SKM-1 (cell line): ENCODE results near the gene NDST1.
A peak's percentile ranks its signal among the peaks of the same experiment; 100 is the strongest.

Experiments used
- DNase-seq: peaks from one replicate; lab custom pipeline; 2025; ENCODE audit not compliant: unreplicated experiment; lab: John Stamatoyannopoulos, UW

Gene NDST1

DNA sequence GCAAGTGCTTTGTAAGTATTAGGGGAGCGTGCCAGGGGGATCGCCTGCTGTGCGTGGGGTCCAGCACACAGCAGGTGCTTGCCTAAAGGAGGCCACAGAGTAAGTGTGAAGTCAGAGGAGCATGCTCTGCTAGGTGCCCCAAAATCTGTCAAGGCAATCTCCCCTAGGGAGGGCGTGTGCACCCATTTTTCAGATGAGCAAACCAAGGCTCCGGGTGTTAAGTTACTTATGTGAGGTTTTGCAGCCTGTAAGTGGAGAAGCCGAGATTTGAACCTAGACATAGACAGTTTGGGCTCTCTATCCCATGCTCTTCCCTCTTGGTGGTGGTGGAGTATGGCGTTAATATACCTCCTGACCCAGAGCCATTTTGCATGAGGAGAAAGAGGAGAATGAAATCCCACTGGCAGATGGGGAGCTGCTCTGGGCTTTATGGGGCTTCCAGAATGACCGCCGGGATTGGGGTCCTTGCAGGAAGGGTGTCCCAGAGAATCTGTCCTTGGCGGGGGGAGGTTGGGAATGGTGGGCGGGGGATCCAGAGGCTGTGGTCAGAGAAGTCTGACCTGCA, 14.1 kb downstream of the NDST1 start:
- no peak for DNase-seq

DNA sequence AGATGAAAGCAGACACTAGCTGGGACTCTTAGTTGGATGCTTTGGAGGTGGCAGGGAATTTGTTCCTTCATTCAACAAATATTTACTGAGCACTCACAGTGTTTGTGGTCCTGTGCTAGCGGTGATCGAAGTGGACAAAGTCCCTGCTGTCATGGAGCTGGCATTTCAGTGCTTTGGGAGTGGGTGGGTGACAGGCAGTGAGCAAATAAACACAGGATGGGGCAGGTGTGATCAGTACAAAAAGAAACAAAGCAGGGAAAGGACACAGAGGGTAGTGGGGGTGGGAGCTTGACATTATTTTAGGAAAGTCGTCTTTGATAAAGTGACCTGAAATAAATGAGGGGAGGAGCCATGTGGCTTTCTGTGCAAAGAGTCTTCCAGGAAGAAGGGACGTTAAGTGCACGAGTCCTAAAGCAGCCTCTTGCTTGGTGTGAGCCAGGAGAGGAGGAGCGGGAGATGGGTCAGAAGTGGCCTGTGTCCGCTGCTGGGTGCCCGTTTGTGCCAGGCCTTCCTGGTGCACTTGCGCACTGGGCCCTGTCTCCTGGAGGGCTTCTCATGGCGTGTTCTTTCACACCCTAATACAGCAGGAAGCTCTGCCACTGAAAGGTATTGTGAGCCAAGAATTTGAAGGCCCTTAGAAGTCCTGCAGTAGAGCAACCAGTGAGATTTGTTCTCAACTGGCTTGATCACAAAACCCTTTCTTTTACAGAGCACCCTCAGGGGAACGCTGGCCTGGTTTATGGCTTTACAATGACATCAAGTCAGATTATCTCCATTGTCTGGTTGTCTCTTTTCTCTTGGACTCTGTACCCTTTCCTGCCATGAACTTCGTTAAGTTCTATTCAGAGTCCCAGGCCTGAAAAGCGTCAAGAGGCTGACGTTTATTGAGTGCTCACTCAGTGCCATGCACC, 14.8 kb downstream of the NDST1 start:
- no peak for DNase-seq

GRCh38 chr5:150523472-150524350, 15.8 kb downstream of the NDST1 start:
- peak; percentile 35 for DNase-seq

GRCh38 chr5:150525163-150525562, 17.2 kb downstream of the NDST1 start:
- no peak for DNase-seq

- DNase-seq, result no peak
Measured at GRCh38 chr5:150525781-150526180, 17.9 kb downstream of the NDST1 start.

GRCh38 chr5:150527038-150527437, 19.1 kb downstream of the NDST1 start:
- DNase-seq, result no peak

- DNase-seq, result no peak
Measured at GRCh38 chr5:150527808-150528207, 19.9 kb downstream of the NDST1 start.

- DNase-seq, result no peak
Measured at GRCh38 chr5:150528924-150529546, 21.1 kb downstream of the NDST1 start.

DNA sequence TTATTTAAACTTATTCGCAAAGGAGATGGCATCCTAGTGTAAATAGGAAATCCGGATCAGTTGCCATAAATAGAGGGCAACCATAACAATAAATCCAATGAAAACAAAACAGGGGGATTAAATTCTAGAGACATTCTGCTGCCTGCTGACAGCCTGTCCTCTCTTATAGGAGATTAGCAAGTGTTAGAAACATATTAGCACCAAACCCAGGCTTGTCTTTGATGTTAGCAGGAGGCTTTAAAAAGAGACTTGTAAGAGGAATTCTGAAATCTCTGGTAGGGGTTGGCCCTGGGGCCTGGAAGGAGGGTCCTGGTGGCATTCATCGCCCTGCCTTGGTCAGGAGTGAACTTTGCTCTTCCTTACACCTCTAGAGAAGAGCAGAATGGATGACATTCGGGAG, 21.6 kb downstream of the NDST1 start:
- DNase-seq, result no peak

DNA sequence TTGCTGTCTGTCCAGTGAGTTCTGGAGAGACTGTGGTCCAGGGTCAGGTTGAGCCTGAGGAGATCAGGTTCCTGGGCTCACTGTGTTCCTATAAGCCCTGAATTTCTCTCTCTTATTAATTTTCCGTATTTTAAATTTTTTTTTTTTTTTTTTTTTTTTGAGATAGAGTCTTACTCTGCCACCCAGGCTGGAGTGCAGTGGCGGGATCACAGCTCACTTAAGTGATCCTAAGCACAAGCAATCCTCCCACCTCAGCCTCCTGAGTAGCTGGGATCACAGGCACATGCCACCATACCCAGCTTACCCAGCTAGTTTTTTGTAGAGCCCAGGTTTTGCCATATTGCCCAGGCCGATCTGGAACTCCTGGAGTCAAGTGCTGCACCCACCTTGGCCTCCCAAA, 22.5 kb downstream of the NDST1 start:
- DNase-seq, result no peak

- no peak for DNase-seq
Measured at GRCh38 chr5:150530951-150531588, 23.1 kb downstream of the NDST1 start.

DNA sequence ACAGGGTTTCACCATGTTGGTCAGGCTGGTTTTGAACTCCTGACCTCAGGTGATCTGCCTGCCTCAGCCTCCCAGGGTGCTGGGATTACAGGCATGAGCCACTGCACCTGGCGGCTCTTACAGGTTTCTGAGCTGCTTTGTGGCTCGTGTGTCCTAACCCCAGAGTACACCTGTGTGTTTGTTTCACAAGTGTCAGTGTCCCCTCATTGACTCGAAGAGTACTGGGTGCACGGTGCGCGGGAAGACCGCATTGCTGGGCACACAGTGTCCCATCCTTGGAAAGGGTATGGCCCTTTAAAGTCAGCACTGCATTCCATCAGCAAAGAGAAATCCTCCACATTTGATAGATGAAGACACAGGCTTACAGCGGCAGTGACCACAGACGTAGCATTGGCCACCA, 23.8 kb downstream of the NDST1 start:
- DNase-seq, result no peak

DNA sequence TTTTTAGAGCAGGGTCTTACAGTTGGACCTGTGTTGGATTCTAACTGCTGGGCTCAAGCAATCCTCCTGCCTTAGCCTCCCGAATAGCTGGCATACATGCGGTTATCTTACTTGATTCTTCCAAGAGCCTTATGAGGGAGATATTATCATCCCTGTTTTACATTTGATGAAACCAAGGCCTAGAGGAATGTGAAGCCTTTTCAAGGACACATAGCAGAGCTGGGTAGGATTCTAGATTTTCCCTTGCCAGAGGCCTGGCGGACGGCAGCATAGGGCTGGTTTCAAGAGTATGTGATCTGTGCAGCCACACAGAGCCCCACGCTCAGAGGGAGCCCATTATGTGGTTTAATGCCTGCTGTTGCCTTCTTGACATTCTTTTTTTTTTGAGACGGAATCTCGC, 24.2 kb downstream of the NDST1 start:
- DNase-seq, result no peak

DNA sequence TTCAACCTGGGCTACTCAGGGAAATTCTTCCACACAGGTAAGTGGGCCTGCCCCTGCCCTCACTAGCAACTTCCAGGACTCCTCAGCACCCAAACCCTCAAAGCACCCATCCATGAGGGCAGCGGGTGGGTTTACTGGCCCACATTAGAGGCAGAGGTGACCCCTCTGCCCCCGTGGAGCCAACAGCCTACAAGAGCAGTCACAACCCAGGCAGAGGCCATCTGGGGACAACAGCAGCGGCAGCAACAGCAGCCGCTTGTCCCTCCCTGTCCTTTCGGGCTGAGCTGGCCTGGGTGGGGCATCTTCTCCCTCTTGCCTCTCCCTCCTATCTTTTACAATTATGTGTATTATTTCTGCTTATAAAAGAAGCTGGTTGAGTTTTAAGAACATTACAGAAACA, 25.1 kb downstream of the NDST1 start:
- no peak for DNase-seq

DNA sequence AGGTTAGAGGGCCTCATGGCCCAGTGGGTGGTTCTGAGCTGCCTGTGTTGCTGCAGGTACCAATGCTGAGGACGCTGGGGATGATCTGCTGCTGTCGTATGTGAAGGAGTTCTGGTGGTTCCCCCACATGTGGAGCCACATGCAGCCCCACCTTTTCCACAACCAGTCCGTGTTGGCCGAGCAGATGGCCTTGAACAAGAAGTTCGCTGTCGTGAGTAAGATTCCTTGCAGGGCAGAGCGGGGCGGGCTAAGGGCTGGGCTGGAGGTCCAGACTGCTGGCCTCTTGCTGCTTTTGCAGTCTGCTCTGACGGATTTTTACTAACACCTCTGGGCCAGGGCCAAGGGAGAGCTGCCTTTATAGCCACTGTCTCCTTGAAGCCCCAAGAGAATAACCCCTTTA, 26.9 kb downstream of the NDST1 start:
- no peak for DNase-seq

DNA sequence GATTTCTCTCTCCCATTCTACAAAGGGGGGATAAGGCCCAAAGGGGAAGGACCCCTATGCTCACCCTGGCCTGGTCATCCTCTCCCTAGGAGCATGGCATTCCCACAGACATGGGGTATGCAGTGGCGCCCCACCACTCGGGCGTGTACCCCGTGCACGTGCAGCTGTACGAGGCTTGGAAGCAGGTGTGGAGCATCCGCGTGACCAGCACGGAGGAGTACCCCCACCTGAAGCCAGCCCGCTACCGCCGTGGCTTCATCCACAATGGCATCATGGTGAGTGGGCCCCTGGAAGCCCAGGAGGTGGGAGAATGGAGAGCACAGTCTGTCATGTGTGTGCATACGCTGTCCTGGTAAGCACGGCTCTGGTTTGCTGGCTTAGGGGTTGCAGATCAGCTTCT, 27.7 kb downstream of the NDST1 start:
- no peak for DNase-seq

- DNase-seq, result no peak
Measured at GRCh38 chr5:150538007-150538917, 30.3 kb downstream of the NDST1 start.

DNA sequence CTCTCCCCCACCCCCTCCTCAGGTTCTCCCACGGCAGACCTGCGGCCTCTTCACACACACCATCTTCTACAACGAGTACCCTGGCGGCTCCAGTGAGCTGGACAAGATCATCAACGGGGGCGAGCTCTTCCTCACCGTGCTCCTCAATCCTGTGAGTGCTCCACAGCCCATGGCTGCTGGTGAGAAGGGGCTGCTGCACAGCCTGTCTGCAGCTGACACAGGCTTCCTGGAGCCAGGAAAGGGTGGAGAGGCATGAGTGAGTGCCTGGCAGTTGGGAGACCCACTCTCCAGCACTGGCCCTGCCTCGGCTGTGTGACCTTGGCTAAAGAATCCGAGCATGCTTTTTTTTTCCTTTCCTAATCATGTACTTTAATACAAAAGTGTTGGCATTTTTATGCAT, 31.3 kb downstream of the NDST1 start:
- no peak for DNase-seq

DNA sequence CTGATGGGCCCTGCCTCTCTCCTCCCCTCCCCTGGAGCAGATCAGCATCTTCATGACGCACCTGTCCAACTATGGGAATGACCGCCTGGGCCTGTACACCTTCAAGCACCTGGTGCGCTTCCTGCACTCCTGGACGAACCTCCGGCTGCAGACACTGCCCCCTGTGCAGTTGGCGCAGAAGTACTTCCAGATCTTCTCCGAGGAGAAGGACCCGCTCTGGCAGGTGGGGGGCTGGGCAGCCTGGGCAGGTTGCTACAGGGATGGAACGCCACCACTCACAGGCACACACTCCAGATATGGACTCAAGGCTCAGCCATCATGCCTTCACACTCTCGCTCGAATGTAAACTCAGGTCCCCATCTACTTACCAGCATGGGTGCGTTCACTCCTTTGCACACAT, 32.1 kb downstream of the NDST1 start:
- DNase-seq, result no peak
